Hippocampal formation (tissue), 2 donors: ENCODE results near the gene ENPP1.
"Not testable (repeated sequence)": the region's sequence is repeated elsewhere in the genome, so short reads cannot be mapped to it uniquely, and the experiment has no call there.

Source experiments
- DNase-seq, 2 donors: peaks; one replicate each; lab custom pipeline; 2025; lab: John Stamatoyannopoulos, UW

Gene ENPP1

GRCh38 chr6:131831392-131831791 is 23.6 kb downstream of the ENPP1 start:
- no peak for DNase-seq

DNA sequence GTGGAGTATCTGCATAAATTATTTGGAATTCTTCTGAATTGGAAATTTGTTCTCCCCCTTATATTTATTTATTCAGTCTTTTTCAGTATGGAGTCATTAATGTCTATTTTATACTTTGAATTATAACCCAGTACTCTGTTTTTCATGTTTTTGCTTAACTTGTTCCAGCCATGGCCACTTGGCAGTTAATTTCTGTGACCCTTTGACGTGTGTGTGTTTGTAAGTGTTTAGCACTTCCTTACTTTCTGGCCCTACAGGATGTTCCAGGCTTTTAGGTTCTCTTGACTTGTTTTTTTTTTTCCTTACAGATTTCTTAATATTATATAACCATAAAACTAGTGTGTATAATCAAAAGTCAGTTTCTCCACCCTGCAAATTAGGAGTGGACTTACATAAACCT is 24.1 kb downstream of the ENPP1 start:
- DNase-seq: no peak

- DNase-seq: no peak
Observed at GRCh38 chr6:131832363-131832762, 24.5 kb downstream of the ENPP1 start.

DNA sequence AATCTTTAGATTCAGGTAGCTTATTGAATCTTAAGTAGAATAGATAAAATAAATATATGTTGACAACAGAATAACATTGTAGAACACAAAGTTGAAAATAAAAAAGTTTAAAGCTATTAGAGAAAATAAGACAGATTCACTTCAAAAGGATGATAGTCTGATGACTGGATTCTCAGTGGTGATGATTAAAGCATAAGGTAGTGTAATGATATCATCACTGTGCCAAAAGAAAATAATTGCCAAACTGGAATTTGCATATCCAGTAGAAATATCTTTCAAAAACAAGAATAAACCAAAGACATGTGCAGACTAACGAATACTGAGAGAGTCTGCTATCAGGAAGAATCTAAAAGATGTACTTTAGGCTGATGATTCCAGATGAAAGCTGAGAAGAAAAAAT is 30.2 kb downstream of the ENPP1 start:
- DNase-seq: no peak

DNA sequence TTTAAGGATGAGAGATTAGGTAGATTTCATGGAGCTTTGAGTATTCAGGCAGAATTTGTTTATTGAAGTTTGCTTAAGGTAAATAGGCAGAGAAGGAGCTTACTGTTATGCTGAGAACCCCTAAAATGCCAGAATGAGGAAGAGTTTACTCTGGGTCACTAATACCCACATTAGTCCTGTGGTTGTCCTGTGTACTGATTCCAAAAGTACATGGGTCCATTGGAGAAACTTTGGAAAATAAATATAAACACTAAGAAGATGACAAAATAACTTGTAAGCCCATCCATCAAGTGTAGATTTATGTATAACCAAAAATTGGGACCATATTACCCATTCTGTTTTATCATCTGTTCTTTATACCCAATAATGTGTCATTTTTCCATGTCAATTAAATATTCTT is 31.6 kb downstream of the ENPP1 start:
- DNase-seq: no peak

GRCh38 chr6:131840441-131840840 is 32.6 kb downstream of the ENPP1 start:
- no peak for DNase-seq

DNA sequence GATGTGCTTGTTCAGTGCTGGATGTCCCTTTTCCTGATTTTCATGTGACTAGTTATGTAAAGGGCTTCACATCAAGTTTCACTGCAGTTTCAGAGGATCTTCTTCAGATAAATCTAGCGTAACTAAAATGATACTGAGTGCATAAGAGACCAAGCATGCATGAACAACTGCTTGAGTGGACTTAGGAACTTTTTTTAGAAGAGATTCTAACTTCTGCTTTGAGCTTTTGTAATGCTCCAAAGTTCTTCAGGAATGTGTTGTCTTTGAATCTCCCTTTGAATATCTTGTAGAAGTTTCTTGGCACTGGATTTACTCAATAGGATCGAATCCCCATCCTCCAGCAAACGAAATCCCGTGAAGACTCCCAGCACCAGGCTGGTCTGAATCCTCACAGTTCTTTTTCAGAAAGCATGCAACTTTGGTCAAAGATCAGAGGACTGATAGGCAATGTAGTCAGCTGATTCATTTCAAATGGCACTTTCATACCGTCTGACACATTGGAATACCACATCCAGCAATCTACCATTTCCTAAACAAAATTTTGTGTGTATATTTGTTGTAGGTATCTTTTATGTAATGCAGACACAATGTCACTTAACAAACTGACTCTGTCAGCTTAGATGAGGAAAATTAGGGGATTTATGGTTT is 33.2 kb downstream of the ENPP1 start:
- no peak for DNase-seq

DNA sequence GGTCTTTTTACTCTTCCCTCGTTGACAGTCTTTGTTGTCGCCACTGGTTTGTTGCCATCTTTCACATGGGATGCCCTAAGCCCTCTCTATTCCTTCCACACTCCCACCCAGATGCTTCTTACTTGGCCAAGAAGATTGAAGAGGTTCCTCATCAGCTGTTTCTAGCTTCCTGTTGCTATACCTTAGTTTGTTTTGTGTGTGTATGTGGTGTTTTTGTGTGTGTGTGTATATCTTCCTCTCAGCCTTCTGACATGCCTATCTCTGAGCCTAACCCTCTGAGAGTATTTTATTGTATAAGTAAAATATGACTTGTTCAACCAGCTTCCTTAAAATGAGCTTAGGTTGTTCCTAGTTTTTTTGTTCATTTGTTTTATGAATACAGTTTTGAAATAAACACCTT is 35.9 kb downstream of the ENPP1 start:
- DNase-seq: no peak

DNA sequence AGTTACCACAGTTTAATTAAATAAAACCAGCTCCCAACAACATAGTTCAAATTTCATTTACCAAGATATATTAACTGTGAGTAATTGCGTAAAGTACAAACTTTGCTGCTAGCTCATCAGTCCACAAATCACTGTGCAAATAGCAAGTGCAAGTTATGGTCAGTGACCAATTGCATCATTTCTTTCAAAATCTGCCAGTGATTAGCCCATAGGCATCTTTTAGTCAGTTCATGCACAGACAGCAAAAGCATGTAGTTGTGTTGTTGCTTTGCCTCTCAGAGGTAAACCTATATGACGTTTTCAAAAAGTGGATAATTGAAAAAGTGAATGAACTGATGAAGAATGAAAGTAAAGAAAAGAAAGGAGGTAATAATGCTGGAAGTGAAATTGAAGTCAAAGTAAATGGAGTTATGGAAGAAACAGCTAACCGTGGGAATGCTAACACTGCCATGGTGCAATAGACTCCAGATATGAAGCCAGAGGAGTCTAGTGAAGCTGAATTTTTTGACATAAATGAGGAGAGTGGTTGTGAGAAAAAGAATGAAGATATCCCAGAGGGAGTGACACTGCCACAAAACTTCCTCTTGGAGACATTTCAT is 36.5 kb downstream of the ENPP1 start:
- DNase-seq: no peak

DNA sequence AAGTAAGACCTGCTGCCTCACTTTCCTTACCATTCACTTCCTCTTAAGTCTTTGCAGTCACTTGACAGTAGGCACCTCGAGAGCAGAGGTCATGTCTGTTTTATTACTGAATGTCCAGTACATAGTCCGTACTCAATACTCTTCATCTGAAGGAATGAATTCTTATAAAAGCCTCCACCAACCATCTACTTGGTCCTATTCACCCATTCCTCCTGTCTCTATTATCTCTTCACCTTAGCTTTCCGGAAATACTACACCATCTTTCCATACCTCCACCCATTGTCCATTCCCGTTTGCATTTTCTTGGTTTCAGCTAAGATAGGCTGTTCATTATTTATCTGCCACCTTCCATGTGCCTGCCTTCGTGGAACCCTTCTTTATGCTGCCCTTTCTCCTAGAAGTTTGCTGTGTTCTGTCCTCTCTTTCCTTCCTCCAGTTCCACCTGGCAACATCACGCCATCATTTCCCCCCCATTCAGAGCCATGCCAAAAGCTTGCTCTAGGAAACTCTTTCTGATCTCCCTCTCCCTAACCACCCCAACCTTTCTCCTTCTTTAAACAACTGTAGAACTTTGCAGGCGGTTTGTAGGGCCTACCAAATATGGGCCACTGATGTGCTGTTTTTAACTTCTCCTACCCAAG is 38.3 kb downstream of the ENPP1 start:
- no peak for DNase-seq

- no peak for DNase-seq
Observed at GRCh38 chr6:131846905-131847304, 39.1 kb downstream of the ENPP1 start.

DNA sequence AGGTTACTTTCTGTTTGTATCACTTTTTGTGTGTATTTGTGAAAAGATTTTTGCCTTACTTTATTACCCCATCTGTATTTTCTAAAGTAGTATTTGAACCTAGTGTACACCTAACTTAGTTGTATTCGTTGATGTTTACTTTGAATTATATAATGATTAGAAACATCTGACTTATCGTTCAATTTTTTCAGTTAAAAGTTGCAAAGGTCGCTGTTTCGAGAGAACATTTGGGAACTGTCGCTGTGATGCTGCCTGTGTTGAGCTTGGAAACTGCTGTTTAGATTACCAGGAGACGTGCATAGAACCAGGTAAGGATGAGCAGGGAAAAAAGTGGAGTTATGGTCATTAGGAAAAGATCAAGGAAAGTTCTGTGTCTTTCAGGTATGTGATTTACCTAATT is 42.0 kb downstream of the ENPP1 start:
- DNase-seq: no peak

GRCh38 chr6:131851049-131851769 is 43.4 kb downstream of the ENPP1 start:
- no peak for DNase-seq

DNA sequence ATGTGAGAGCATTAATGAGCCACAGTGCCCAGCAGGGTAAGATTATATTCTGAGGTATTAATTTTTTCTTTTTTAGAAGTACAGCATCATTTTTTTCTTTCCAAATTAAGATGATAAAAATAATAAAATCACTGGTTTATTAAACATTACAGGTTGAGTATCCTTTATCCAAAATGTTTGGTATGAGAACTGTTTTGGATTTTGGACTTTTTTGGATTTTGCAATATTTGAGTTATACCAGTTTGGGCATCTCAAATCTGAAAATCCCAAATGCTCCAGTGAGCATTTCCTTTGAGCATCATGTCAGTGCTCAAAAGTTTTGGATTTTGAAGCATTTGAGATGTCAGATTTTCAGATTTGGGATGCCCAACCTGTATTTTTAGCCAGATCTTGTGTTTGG is 44.4 kb downstream of the ENPP1 start:
- no peak for DNase-seq

GRCh38 chr6:131854803-131855202 is 47.0 kb downstream of the ENPP1 start:
- DNase-seq: no peak

- no peak for DNase-seq
Observed at GRCh38 chr6:131858765-131859415, 51.1 kb downstream of the ENPP1 start.

GRCh38 chr6:131859658-131860057 is 51.8 kb downstream of the ENPP1 start:
- DNase-seq: not testable (repeated sequence)

DNA sequence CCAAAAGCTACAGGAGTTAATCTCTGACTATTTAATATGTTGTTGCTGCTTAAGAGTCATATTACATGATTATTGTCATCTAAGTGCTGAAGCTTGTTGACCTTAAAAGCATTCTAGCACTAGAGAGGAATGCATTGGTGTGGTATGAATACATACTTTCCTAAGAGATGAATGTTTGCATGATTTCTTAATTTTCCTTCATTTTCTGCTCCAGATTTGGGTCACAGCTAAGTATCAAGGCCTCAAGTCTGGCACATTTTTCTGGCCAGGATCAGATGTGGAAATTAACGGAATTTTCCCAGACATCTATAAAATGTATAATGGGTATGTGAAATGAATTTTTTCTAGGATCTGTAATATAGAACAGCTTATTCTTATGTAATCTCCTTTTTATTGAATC is 53.6 kb downstream of the ENPP1 start:
- no peak for DNase-seq

DNA sequence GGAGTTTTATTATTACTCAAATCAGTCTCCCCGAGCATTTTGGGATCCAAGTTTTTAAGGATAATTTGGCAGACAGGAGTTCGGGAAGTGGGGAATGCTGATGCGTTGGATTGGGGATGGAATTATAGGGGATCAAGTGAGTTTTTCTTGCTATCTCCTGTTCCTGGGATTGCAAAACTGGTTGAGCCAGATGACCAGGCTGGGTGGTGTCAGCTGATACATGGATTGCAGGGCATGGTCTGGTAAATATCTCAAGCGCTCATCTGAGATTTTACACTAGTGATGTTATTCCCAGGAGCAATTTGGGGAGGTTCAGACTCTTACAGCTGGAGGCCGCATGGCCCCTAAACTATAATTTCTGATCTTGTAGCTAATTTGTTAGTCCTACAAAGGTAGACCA is 54.7 kb downstream of the ENPP1 start:
- DNase-seq: no peak

- DNase-seq: no peak
Observed at GRCh38 chr6:131867744-131868143, 59.9 kb downstream of the ENPP1 start.

- no peak for DNase-seq
Observed at GRCh38 chr6:131868836-131869235, 61.0 kb downstream of the ENPP1 start.

- no peak for DNase-seq
Observed at GRCh38 chr6:131875647-131876046, 67.8 kb downstream of the ENPP1 start.
